SK-N-SH (cell line): ENCODE results near the gene PRKCI. TPM values are rescaled to one million over a fixed set of nuclear protein-coding genes. Genes with fewer than 3 reads are reported as not detected.

ENCODE experiments used
- CTCF ChIA-PET: fragments of 300-600, 350-600 bp; formaldehyde crosslinking; extraction: SDS; loops from one replicate; lab custom pipeline; 2021; lab: Yijun Ruan, JAX
- POLR2A ChIA-PET: fragments of 350-600 bp; sonication (Branson Sonifier 250); formaldehyde crosslinking; extraction: SDS; loops from one replicate; lab custom pipeline; 2020; ENCODE audit warnings: antibody characterized with exemption, inconsistent platforms; lab: Yijun Ruan, JAX
- DNase-seq: peaks from one replicate; pipeline ENCODE4 v3.0.0; 2012
- H2AFZ ChIP-seq: fragments of 200-600 bp; sonication (generic); 2 replicates; pipeline ENCODE4 v1.8.1; 2016; ENCODE audit warnings: antibody characterized with exemption, mild to moderate bottlenecking, low read depth
- H3F3A ChIP-seq: fragments of 200-600 bp; sonication (generic); replicated peaks from 2 replicates; pipeline ENCODE3; 2016; ENCODE audit warnings: antibody characterized with exemption, mild to moderate bottlenecking; ENCODE audit not compliant: insufficient read depth
- H3K27ac ChIP-seq, 2 experiments: fragments of 200-500 bp in 1 of 2; fragments of 200-600 bp in 1 of 2; sonication (Bioruptor generic) in 1 of 2; sonication (generic), shearing (Covaris generic) in 1 of 2; 2 replicates each; pipeline versions ENCODE4 v1.5.1 to v1.6.1; 2014 to 2016; ENCODE audit warnings: low read depth in 2 of 2, inconsistent platforms in 1 of 2, low read length in 1 of 2, mild to moderate bottlenecking in 1 of 2, mixed read lengths in 1 of 2
- H3K27me3 ChIP-seq: fragments of 200-600 bp; sonication (generic), shearing (Covaris generic); 2 replicates; pipeline ENCODE4 v1.6.1; 2016; ENCODE audit warnings: mixed run types; ENCODE audit not compliant: insufficient read depth
- H3K36me3 ChIP-seq, 2 experiments: fragments of 200-500 bp in 1 of 2; fragments of 200-600 bp in 1 of 2; sonication (Bioruptor generic) in 1 of 2; sonication (generic) in 1 of 2; replicated peaks in 1 of 2; 2 replicates each; pipeline versions ENCODE3 to v1.5.1; 2014 to 2016; ENCODE audit warnings: low read length in 1 of 2, mild to moderate bottlenecking in 1 of 2; ENCODE audit not compliant: insufficient read depth in 2 of 2, control insufficient read depth in 1 of 2
- H3K4me1 ChIP-seq, 2 experiments: fragments of 200-500 bp in 1 of 2; fragments of 200-600 bp in 1 of 2; sonication (Bioruptor generic) in 1 of 2; sonication (generic), shearing (Covaris generic) in 1 of 2; 2 replicates each; pipeline versions ENCODE4 v1.5.1 to v1.6.1; 2014 to 2016; ENCODE audit warnings: low read depth in 1 of 2, low read length in 1 of 2, mixed run types in 1 of 2; ENCODE audit not compliant: insufficient read depth in 2 of 2, control insufficient read depth in 1 of 2
- H3K4me2 ChIP-seq: fragments of 200-600 bp; sonication (generic), shearing (Covaris generic); 2 replicates; pipeline ENCODE4 v1.6.1; 2017; ENCODE audit warnings: mixed run types
- H3K4me3 ChIP-seq, 2 experiments: fragments of 200-500 bp in 1 of 2; fragments of 200-600 bp in 1 of 2; sonication (Bioruptor generic) in 1 of 2; sonication (generic), shearing (Covaris generic) in 1 of 2; 2 replicates each; pipeline versions ENCODE4 v1.5.1 to v1.8.1; 2014 to 2016; ENCODE audit warnings: low read depth in 2 of 2, inconsistent platforms in 1 of 2, low read length in 1 of 2, mild to moderate bottlenecking in 1 of 2, mixed read lengths in 1 of 2, moderate library complexity in 1 of 2
- H3K79me2 ChIP-seq: fragments of 200-600 bp; sonication (generic); 2 replicates; pipeline ENCODE4 v1.8.1; 2017; ENCODE audit warnings: mild to moderate bottlenecking; ENCODE audit not compliant: insufficient read depth
- H3K9ac ChIP-seq: fragments of 200-600 bp; sonication (generic); 2 replicates; pipeline ENCODE4 v1.6.1; 2017; ENCODE audit warnings: mixed run types
- H3K9me2 ChIP-seq: fragments of 200-600 bp; sonication (generic); 2 replicates; pipeline ENCODE4 v1.6.1; 2017; ENCODE audit warnings: mixed run types
- H3K9me3 ChIP-seq: fragments of 200-600 bp; sonication (generic); 2 replicates; pipeline ENCODE4 v1.6.1; 2017; ENCODE audit warnings: mixed run types, mild to moderate bottlenecking, moderate library complexity
- H4K20me1 ChIP-seq: fragments of 200-600 bp; sonication (generic); 2 replicates; pipeline ENCODE4 v1.6.1; 2017; ENCODE audit warnings: mild to moderate bottlenecking, mixed run types; ENCODE audit not compliant: insufficient read depth
- CHD2 ChIP-seq: fragments of 150-350 bp; IDR thresholded peaks from 2 replicates; pipeline ENCODE4 v1.6.1; 2018; ENCODE audit warnings: low read length; ENCODE audit not compliant: partially characterized antibody
- EP300 ChIP-seq, 2 experiments: IDR thresholded peaks; 2 replicates each; pipeline versions ENCODE4 v1.4.0 to v1.6.1; 2012; ENCODE audit warnings: borderline replicate concordance in 1 of 2, low read depth in 1 of 2, low read length in 1 of 2
- FOSL2 ChIP-seq: IDR thresholded peaks from 2 replicates; pipeline ENCODE4 v1.4.0; 2012; ENCODE audit warnings: low read depth, mild to moderate bottlenecking, moderate library complexity, borderline replicate concordance
- FOXM1 ChIP-seq: IDR thresholded peaks from 2 replicates; pipeline ENCODE4 v1.4.0; 2012; ENCODE audit warnings: low read depth, mild to moderate bottlenecking
- IRF3 ChIP-seq: fragments of 150-350 bp; IDR thresholded peaks from 2 replicates; pipeline ENCODE4 v1.6.1; 2016; ENCODE audit warnings: mild to moderate bottlenecking, low read depth, low read length
- JUND ChIP-seq: IDR thresholded peaks from 2 replicates; pipeline ENCODE4 v1.4.0; 2012
- MEF2A ChIP-seq: IDR thresholded peaks from 2 replicates; pipeline ENCODE4 v1.4.0; 2012; ENCODE audit warnings: low read depth, borderline replicate concordance
- MXI1 ChIP-seq: IDR thresholded peaks from 2 replicates; pipeline ENCODE4 v1.6.1; 2012; ENCODE audit warnings: mild to moderate bottlenecking, low read depth, low read length, improper control_type of control experiment
- NFIC ChIP-seq: IDR thresholded peaks from 2 replicates; pipeline ENCODE4 v1.4.0; 2012; ENCODE audit warnings: borderline replicate concordance
- NRF1 ChIP-seq: IDR thresholded peaks from 2 replicates; pipeline ENCODE4 v1.6.1; 2012; ENCODE audit warnings: low read depth, mild to moderate bottlenecking, low read length
- PBX3 ChIP-seq: IDR thresholded peaks from 2 replicates; pipeline ENCODE4; 2012
- RAD21 ChIP-seq: IDR thresholded peaks from 2 replicates; pipeline ENCODE4 v1.6.1; 2012; ENCODE audit warnings: mild to moderate bottlenecking, low read length
- RCOR1 ChIP-seq: fragments of 150-350 bp; IDR thresholded peaks from 2 replicates; pipeline ENCODE4 v1.6.1; 2017; ENCODE audit warnings: antibody characterized with exemption, low read length
- RFX5 ChIP-seq: IDR thresholded peaks from 2 replicates; pipeline ENCODE4 v1.6.1; 2012; ENCODE audit warnings: mild to moderate bottlenecking, improper control_type of control experiment, low read length
- SIN3A ChIP-seq: IDR thresholded peaks from 2 replicates; pipeline ENCODE4 v1.6.1; 2012; ENCODE audit warnings: low read depth, mild to moderate bottlenecking, low read length, moderate library complexity, borderline replicate concordance
- SMC3 ChIP-seq: IDR thresholded peaks from 2 replicates; pipeline ENCODE4 v1.6.1; 2012; ENCODE audit warnings: low read depth, low read length, improper control_type of control experiment
- YY1 ChIP-seq: IDR thresholded peaks from 2 replicates; pipeline ENCODE4 v1.4.0; 2012; ENCODE audit warnings: low read depth, mild to moderate bottlenecking
- WGBS: methylation state at CpG from one replicate; pipeline ENCODE4 v1.1.6; 2017; ENCODE audit warnings: low lambda C conversion rate; 5-methylcytosine and 5-hydroxymethylcytosine counted together
- polyA plus RNA-seq, 3 experiments: library from polyadenylated mRNA; depleted of rRNA; stranded (reverse); fragments of >200 nt; gene quantifications; 2 replicates each; pipeline ENCODE4 v1.2.3, GENCODE V29; 2012

PRKCI gene
- polyA plus RNA-seq, 1 of the 3 experiments (the other 2 are of a cell fraction): 10.1 TPM

DNA sequence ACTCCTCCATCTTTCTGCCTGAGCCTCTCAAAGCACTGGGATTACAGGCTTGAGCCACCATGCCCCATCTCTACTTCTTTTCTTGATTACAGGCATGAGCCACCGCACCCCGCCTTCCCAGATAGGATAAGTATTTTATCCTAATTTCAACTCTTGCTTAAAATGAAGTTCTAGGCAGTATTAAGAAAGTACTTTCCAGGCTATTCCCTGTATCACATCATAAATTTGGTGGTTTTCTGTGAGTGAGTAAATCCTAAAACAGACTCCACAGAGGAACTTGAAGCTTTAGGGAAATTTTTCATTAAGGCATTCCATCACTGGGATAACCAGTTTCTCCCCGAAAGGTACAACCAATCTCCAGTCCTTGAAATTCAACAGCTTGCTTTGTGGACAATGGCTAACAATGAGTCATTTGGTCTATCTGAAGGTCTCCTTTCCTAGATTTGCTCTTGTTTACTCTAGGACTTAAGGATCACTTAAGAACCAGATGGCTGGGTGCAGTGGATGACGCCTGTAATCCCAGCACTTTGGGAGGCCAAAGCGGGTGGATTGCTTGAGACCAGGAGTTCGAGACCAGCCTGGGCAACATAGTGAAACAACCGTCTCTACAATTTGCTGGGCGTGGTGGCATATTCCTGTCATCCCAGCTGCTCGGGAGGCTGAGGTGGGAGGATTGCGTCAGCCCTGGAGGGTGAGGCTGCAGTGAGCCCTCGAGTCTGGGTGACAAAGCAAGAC lies 85.6 kb downstream of the PRKCI start:
- WGBS: 90% methylated on average over 11 of the region's 11 CpGs
- Histone ChIP-seq H3K27ac (no peak overlapping the region), H3K4me1 (no peaks in the 10 kb centered on the region; a peak in 1 of 4 replicates), H4K20me1 (no peaks in the 10 kb centered on the region), H3K4me2 (no peak overlapping the region), H3K36me3 (peaks cover 3 to 28% of the 10 kb centered on the region in 2 experiments), H3K4me3 (no peak overlapping the region), H3K9me2 (no peaks in the 10 kb centered on the region), H3K9ac (no peak overlapping the region), H2AFZ (no peak overlapping the region), H3K79me2 (no peaks in the 10 kb centered on the region), H3K9me3 (no peaks in the 10 kb centered on the region), H3F3A (peaks cover 13% of the 10 kb centered on the region), H3K27me3 (no peaks in the 10 kb centered on the region)
- ChIA-PET POLR2A (no interaction called here), CTCF (interaction anchor here (1.0 to 3.4 kb wide), 7 partner anchors 10 to 504 kb away, joined by 3 to 17 read pairs (median 12); partner anchors contain the start of gene SKIL)
- no peak for DNase-seq
- TF ChIP-seq JUND: no peak
- TF ChIP-seq RAD21: no peak

DNA sequence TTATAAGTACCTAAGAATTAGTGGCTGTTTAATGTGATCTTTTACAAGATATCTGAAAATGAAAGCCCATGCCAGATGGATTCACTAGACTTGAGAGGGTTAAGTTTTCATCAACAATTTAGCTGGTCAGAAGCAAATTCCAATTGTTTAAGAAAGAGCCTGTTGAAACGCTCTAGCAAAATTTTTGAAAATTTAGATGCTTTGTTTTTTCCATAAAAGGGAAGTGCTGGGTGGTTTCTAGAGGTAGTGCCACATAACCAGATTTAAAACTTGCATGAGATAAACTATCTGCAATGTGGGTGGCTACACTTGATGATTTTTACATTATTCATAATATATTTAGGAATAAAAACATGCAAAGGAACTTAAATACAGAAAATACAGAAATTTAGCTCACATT lies 86.8 kb downstream of the PRKCI start:
- no peaks in the 10 kb centered on the region for H3K79me2 ChIP-seq
- no peaks in the 10 kb centered on the region for H4K20me1 ChIP-seq
- CTCF ChIA-PET: interaction anchor here (0.6 to 3.4 kb wide), 15 partner anchors 9 to 505 kb away, joined by 3 to 17 read pairs (median 4); partner anchors contain the start of gene SKIL
- DNase-seq: no peak
- H3F3A ChIP-seq: peaks cover 13% of the 10 kb centered on the region
- WGBS: 73% methylated on average over 1 of the region's 1 CpG
- no peak overlapping the region for H2AFZ ChIP-seq
- H3K27ac ChIP-seq: no peak overlapping the region
- no peaks in the 10 kb centered on the region; a peak in 1 of 4 replicates for H3K4me1 ChIP-seq
- no peak overlapping the region for H3K4me3 ChIP-seq
- H3K9ac ChIP-seq: no peak overlapping the region; the same call in 1 of the 2 replicates
- no peaks in the 10 kb centered on the region for H3K27me3 ChIP-seq
- H3K36me3 ChIP-seq: peaks cover 1 to 16% of the 10 kb centered on the region in 2 experiments
- H3K4me2 ChIP-seq: no peak overlapping the region
- H3K9me3 ChIP-seq: no peaks in the 10 kb centered on the region
- no peak for TF ChIP-seq MXI1
- TF ChIP-seq PBX3: no peak
- TF ChIP-seq MEF2A: no peak
- no peak for TF ChIP-seq JUND
- no peak for TF ChIP-seq IRF3
- TF ChIP-seq RCOR1: no peak
- no peak for TF ChIP-seq YY1
- no peak for TF ChIP-seq RFX5
- TF ChIP-seq NRF1: no peak
- TF ChIP-seq RAD21: no peak
- no peak for TF ChIP-seq CHD2
- TF ChIP-seq FOXM1: no peak
- no peak for TF ChIP-seq SIN3A
- no peak for TF ChIP-seq NFIC
- TF ChIP-seq SMC3: no peak
- TF ChIP-seq EP300 (IDR thresholded peaks at IDR 0.05; ENCODE audit: borderline replicate concordance in 1 of 2, low read depth in 1 of 2, low read length in 1 of 2): no peak
- no peak for TF ChIP-seq FOSL2
- TF ChIP-seq, all 33 proteins: peak for 0
- H3K9me2 ChIP-seq: no peaks in the 10 kb centered on the region
- POLR2A ChIA-PET: no interaction called here
